ENCODE results near the gene C1orf53. TPM values are rescaled to one million over a fixed set of nuclear protein-coding genes. Genes with fewer than 3 reads are reported as not detected.

The C1orf53 gene
- total RNA-seq, 1 donor, result 6.5 TPM

DNA sequence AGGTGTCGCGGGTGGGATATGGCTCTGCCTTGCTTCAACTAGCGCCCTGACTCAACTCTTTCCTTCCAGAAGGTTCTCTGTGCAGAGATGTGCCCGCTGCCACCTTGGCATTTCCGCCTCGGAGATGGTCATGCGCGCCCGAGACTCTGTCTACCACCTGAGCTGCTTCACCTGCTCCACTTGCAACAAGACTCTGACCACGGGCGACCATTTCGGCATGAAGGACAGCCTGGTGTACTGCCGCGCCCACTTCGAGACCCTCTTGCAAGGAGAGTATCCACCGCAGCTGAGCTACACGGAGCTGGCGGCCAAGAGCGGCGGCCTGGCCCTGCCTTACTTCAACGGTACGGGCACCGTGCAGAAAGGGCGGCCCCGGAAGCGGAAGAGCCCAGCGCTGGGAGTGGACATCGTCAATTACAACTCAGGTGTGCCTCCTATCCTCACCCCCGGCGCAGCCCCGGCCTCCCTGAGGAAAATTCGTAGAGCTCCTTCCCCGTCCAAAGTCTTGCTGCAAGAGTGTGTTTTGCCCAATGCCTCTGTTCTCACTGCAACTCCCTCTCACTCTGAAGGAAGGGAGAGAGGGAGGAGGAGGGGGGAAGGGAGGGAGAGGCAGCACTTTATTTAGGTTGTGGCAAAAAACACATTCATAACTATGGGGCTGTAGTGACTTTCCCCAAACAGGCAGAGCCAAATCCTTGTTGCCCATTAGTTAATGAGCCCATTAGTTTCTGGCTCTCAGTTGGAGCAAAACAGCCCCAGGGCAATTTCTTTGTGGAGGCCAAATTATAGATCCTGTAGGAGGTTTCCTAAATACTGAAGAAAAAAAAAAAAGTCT is 19.0 kb downstream of the C1orf53 start:
- H3K4me2 ChIP-seq (ENCODE audit: insufficient read depth, low read length), result no peak overlapping the region
- peak; percentile 26 for DNase-seq (ENCODE audit: insufficient read length, low spot score, missing footprints)
- H3K36me3 ChIP-seq (ENCODE audit: insufficient read depth, low read length), result no peaks in the 10 kb centered on the region

DNA sequence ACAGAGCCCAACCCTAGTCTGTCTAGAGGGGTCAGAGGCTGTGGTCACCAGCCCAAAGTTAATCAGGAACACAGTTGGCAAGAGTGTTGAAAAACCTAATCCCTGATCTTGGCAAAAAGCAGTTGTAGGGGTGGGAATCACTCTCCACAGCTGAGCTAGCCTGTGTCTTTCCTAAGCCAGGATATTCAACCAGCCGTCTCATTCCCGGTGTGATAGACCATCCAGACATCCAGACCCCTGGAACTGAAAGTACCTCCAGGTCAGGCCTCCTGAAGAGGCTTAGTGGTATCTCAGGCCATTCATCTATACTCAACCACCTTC is 19.6 kb downstream of the C1orf53 start:
- no peak overlapping the region for H3K4me3 ChIP-seq (ENCODE audit: insufficient read depth, low read length)
- peak; percentile 72 for DNase-seq (ENCODE audit: insufficient read length, low spot score, missing footprints)
- TF ChIP-seq, protein P1, sequence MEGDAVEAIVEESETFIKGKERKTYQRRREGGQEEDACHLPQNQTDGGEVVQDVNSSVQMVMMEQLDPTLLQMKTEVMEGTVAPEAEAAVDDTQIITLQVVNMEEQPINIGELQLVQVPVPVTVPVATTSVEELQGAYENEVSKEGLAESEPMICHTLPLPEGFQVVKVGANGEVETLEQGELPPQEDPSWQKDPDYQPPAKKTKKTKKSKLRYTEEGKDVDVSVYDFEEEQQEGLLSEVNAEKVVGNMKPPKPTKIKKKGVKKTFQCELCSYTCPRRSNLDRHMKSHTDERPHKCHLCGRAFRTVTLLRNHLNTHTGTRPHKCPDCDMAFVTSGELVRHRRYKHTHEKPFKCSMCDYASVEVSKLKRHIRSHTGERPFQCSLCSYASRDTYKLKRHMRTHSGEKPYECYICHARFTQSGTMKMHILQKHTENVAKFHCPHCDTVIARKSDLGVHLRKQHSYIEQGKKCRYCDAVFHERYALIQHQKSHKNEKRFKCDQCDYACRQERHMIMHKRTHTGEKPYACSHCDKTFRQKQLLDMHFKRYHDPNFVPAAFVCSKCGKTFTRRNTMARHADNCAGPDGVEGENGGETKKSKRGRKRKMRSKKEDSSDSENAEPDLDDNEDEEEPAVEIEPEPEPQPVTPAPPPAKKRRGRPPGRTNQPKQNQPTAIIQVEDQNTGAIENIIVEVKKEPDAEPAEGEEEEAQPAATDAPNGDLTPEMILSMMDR (IDR thresholded peaks at IDR 0.05; ENCODE audit: extremely low read depth, low read depth, low read length), result no peak
- no peak overlapping the region for H2AFZ ChIP-seq (ENCODE audit: low read length)
- H3K79me2 ChIP-seq (ENCODE audit: insufficient read depth, low read length), result no peaks in the 10 kb centered on the region
- H3K27ac ChIP-seq (ENCODE audit: low read depth, low read length), result no peak overlapping the region
- H3K4me1 ChIP-seq (ENCODE audit: insufficient read depth, low read length), result no peaks in the 10 kb centered on the region
- no peaks in the 10 kb centered on the region for H3K9me3 ChIP-seq (ENCODE audit: low read depth, low read length)
- H3K36me3 ChIP-seq (ENCODE audit: insufficient read depth, low read length), result no peaks in the 10 kb centered on the region
- H3K4me2 ChIP-seq (ENCODE audit: insufficient read depth, low read length), result no peak overlapping the region
- peaks cover 27% of the 10 kb centered on the region for H3K27me3 ChIP-seq (ENCODE audit: insufficient read depth, low read length)
- H4K20me1 ChIP-seq (ENCODE audit: insufficient read depth, low read length), result no peaks in the 10 kb centered on the region

More for the DNA sequence above, 19.0 kb downstream of the C1orf53 start:
- Histone ChIP-seq H4K20me1 (ENCODE audit: insufficient read depth, low read length) (no peaks in the 10 kb centered on the region), H2AFZ (ENCODE audit: low read length) (no peak overlapping the region), H3K27ac (ENCODE audit: low read depth, low read length) (no peak overlapping the region), H3K27me3 (ENCODE audit: insufficient read depth, low read length) (peaks cover 33% of the 10 kb centered on the region), H3K9me3 (ENCODE audit: low read depth, low read length) (no peaks in the 10 kb centered on the region), H3K4me3 (ENCODE audit: insufficient read depth, low read length) (no peak overlapping the region), H3K4me1 (ENCODE audit: insufficient read depth, low read length) (peaks cover 4% of the 10 kb centered on the region), H3K79me2 (ENCODE audit: insufficient read depth, low read length) (no peaks in the 10 kb centered on the region)
- TF ChIP-seq, protein P1 (IDR thresholded peaks at IDR 0.05; ENCODE audit: extremely low read depth, low read depth, low read length), result no peak

DNA sequence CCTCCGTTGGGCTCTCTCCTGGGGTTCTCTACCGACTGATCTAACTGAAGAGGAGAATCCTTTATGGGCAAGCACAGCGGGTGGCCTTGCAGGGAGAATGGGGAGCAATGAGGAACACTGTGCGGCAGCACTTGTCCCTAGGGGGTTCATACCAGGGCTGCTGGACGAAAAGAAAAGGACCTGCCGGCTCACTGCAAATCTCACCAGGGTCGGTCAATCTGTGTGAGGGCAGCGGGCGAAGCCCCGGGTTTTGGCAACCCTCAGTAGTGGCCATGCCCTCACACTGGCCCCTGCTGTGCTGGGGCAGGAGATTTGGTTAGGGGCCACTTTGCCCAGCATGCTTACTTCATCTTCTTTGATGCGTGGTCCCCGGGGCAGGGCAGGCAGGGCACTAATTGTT is 20.6 kb downstream of the C1orf53 start:
- peak; percentile 31 for DNase-seq (ENCODE audit: insufficient read length, low spot score, missing footprints)
- Histone ChIP-seq H2AFZ (ENCODE audit: low read length) (no peak overlapping the region), H4K20me1 (ENCODE audit: insufficient read depth, low read length) (no peaks in the 10 kb centered on the region), H3K27me3 (ENCODE audit: insufficient read depth, low read length) (peaks cover 24% of the 10 kb centered on the region), H3K27ac (ENCODE audit: low read depth, low read length) (no peak overlapping the region), H3K4me2 (ENCODE audit: insufficient read depth, low read length) (no peak overlapping the region), H3K36me3 (ENCODE audit: insufficient read depth, low read length) (no peaks in the 10 kb centered on the region), H3K4me3 (ENCODE audit: insufficient read depth, low read length) (no peak overlapping the region), H3K9me3 (ENCODE audit: low read depth, low read length) (no peaks in the 10 kb centered on the region), H3K79me2 (ENCODE audit: insufficient read depth, low read length) (no peaks in the 10 kb centered on the region), H3K4me1 (ENCODE audit: insufficient read depth, low read length) (no peaks in the 10 kb centered on the region)
- TF ChIP-seq, protein P1 (IDR thresholded peaks at IDR 0.05; ENCODE audit: extremely low read depth, low read depth, low read length), result no peak

DNA sequence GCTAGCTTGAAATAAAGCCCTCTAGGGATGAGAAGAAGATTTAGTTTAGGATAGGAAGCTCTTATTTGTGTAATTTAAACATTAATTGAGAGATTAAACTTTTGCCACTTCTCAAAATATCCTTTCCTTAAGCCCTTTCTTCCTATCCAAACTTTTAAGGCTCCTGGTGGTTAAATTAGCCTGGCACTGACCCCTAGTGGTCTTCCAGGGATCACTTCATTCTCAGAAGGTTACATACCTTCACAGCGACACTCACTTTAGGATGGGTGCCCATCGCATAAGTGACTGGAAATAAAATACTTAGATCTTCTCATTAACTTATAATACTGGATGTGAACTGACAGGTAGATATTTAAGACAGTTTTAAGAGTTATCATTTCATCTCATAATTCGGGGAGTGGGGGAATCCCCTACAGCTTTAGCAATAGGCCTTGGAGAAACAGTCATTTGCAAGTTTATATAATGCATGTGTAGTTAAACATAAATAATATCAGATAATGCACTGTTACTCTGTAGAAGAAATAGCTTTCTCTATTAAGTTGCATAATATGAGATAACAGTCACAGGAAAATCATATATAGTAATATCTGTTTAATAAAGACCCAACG is 22.2 kb downstream of the C1orf53 start:
- H3K79me2 ChIP-seq (ENCODE audit: insufficient read depth, low read length), result no peaks in the 10 kb centered on the region
- H3K4me1 ChIP-seq (ENCODE audit: insufficient read depth, low read length), result no peaks in the 10 kb centered on the region
- no peaks in the 10 kb centered on the region for H3K36me3 ChIP-seq (ENCODE audit: insufficient read depth, low read length)
- TF ChIP-seq, protein P1 (IDR thresholded peaks at IDR 0.05; ENCODE audit: extremely low read depth, low read depth, low read length), result peak; percentile 78
- peak; percentile 91 for DNase-seq (ENCODE audit: insufficient read length, low spot score, missing footprints)
- H3K27me3 ChIP-seq (ENCODE audit: insufficient read depth, low read length), result peaks cover 9% of the 10 kb centered on the region
- no peaks in the 10 kb centered on the region for H3K9me3 ChIP-seq (ENCODE audit: low read depth, low read length)
- no peak overlapping the region for H2AFZ ChIP-seq (ENCODE audit: low read length)
- H3K27ac ChIP-seq (ENCODE audit: low read depth, low read length), result no peak overlapping the region
- no peak overlapping the region for H3K4me2 ChIP-seq (ENCODE audit: insufficient read depth, low read length)
- no peaks in the 10 kb centered on the region for H4K20me1 ChIP-seq (ENCODE audit: insufficient read depth, low read length)
- H3K4me3 ChIP-seq (ENCODE audit: insufficient read depth, low read length), result no peak overlapping the region

Measured in osteoblast (primary cell).